GM12878 (cell line): ENCODE measurements around the gene MAML3. TPM values are rescaled to one million over a fixed set of nuclear protein-coding genes. Genes with fewer than 3 reads are reported as not detected.

Source experiments
- ATAC-seq: fragments of 200-7000 bp; cut with Tn5 transposase; 3 replicates; pipeline ENCODE4 v1.9.1; 2020; ENCODE audit warnings: mild to moderate bottlenecking, moderate library complexity
- BruUV-seq: library from RNA; stranded (reverse); fragments of 400-500 nt; replicated peaks from 2 replicates; lab custom pipeline; 2021; lab: Mats Ljungman, UMichigan
- CTCF ChIA-PET: fragments of 300-600 bp; sonication (Branson Sonifier 250); formaldehyde crosslinking; extraction: SDS; loops from one replicate; lab custom pipeline; 2021; ENCODE audit warnings: inconsistent platforms; lab: Yijun Ruan, JAX
- POLR2A ChIA-PET: fragments of 350-600 bp; formaldehyde crosslinking; extraction: SDS; loops from one replicate; lab custom pipeline; 2021; ENCODE audit warnings: inconsistent platforms; lab: Charles Lee
- RAD21 ChIA-PET: fragments of 300-600 bp; sonication (Branson Sonifier 250); formaldehyde crosslinking; loops from one replicate; lab custom pipeline; 2023; ENCODE audit warnings: antibody characterized with exemption; ENCODE audit not compliant: unreplicated experiment; lab: Charles Lee
- SMC1A ChIA-PET: fragments of 300-600 bp; sonication (Branson Sonifier 250); formaldehyde crosslinking; loops from one replicate; lab custom pipeline; 2023; ENCODE audit not compliant: unreplicated experiment, uncharacterized antibody; lab: Charles Lee
- DNase-seq: peaks from one replicate; pipeline ENCODE4 v3.0.0-alpha.2; 2011; ENCODE audit warnings: low read depth, low spot score
- FAIRE-seq: peaks from 3 replicates; lab custom pipeline; 2011; peaks lifted over from hg19 to GRCh38; lab: Jason Lieb, UNC
- H2AFZ ChIP-seq: 2 replicates; pipeline ENCODE4 v1.6.0; 2011; ENCODE audit warnings: low read depth, low read length, control low read depth; ENCODE audit not compliant: control insufficient read depth
- H3K27ac ChIP-seq: 2 replicates; pipeline ENCODE4 v1.5.1; 2011; ENCODE audit warnings: control low read depth; ENCODE audit not compliant: control insufficient read depth, insufficient read depth
- H3K27me3 ChIP-seq, 2 experiments: replicated peaks in 1 of 2; 2 replicates each; pipeline versions ENCODE4 v1.6.0 to v1.6.1; 2011; ENCODE audit warnings: low read length in 1 of 2; ENCODE audit not compliant: control insufficient read depth in 2 of 2, insufficient read depth in 2 of 2
- H3K36me3 ChIP-seq, 2 experiments: 2 replicates each; pipeline ENCODE4 v1.5.1; 2011; ENCODE audit warnings: low read length in 1 of 2; ENCODE audit not compliant: control insufficient read depth in 2 of 2, insufficient read depth in 2 of 2
- H3K4me1 ChIP-seq: 2 replicates; pipeline ENCODE4 v1.6.1; 2011; ENCODE audit warnings: mild to moderate bottlenecking, low read length, moderate library complexity, mixed read lengths; ENCODE audit not compliant: control insufficient read depth, insufficient read depth
- H3K4me2 ChIP-seq: 2 replicates; pipeline ENCODE4 v1.6.0; 2011; ENCODE audit warnings: control low read depth; ENCODE audit not compliant: control insufficient read depth, insufficient read depth
- H3K4me3 ChIP-seq: fragments of 200-600 bp; sonication (generic); 2 replicates; pipeline ENCODE4 v1.5.1; 2016
- H3K79me2 ChIP-seq: 2 replicates; pipeline ENCODE4 v1.6.0; 2011; ENCODE audit warnings: low read length; ENCODE audit not compliant: control insufficient read depth, insufficient read depth
- H3K9ac ChIP-seq: 2 replicates; pipeline ENCODE4 v1.8.0; 2011; ENCODE audit warnings: low read length, control low read depth, mixed read lengths; ENCODE audit not compliant: control insufficient read depth, insufficient read depth
- H3K9me3 ChIP-seq: replicated peaks from 3 replicates; pipeline ENCODE4 v1.5.1; 2011; ENCODE audit warnings: mild to moderate bottlenecking, low read length; ENCODE audit not compliant: control insufficient read depth, insufficient read depth
- H4K20me1 ChIP-seq: 2 replicates; pipeline ENCODE4 v1.6.0; 2011; ENCODE audit not compliant: control insufficient read depth, insufficient read depth
- GABPA ChIP-seq: IDR thresholded peaks from 2 replicates; pipeline ENCODE4 v1.6.1; 2014; ENCODE audit warnings: antibody characterized with exemption, low read depth, mild to moderate bottlenecking, inconsistent platforms
- KLF5 ChIP-seq: fragments of 450-650 bp; IDR thresholded peaks from 2 replicates; pipeline ENCODE4 v1.6.1; 2014; ENCODE audit warnings: mild to moderate bottlenecking; ENCODE audit not compliant: partially characterized antibody
- MXI1 ChIP-seq: fragments of 150-350 bp; IDR thresholded peaks from 2 replicates; pipeline ENCODE4 v1.6.1; 2011; ENCODE audit warnings: low read depth, mild to moderate bottlenecking, inconsistent platforms, low read length, improper control_type of control experiment
- NFXL1 ChIP-seq: fragments of 450-650 bp; IDR thresholded peaks from 2 replicates; pipeline ENCODE4 v1.6.1; 2017; ENCODE audit warnings: antibody characterized with exemption, mild to moderate bottlenecking, borderline replicate concordance
- POLR2AphosphoS5 ChIP-seq: IDR thresholded peaks from 2 replicates; pipeline ENCODE4 v1.6.1; 2011; ENCODE audit warnings: mild to moderate bottlenecking, low read length, inconsistent platforms
- RCOR1 ChIP-seq: conservative IDR thresholded peaks from 2 replicates; pipeline ENCODE4 v1.6.1; 2012; ENCODE audit warnings: low read depth, low read length, improper control_type of control experiment
- ZNF24 ChIP-seq: fragments of 450-650 bp; IDR thresholded peaks from 2 replicates; pipeline ENCODE4 v1.6.1; 2017; ENCODE audit warnings: antibody characterized with exemption, mild to moderate bottlenecking
- WGBS: methylation state at CpG from one replicate; pipeline ENCODE4 v1.1.6; 2016; ENCODE audit warnings: low lambda C conversion rate; ENCODE audit not compliant: insufficient replicate concordance, insufficient coverage; ENCODE audit errors: missing lambda C conversion rate; 5-methylcytosine and 5-hydroxymethylcytosine counted together
- in situ Hi-C: fragments of 300-500 bp; cut with MboI; formaldehyde crosslinking; loops from 9 replicates; pipeline ENCODE4 v1.14.3; 2018; ENCODE audit warnings: mixed read lengths
- intact Hi-C: fragments of 100-400 bp; cut with micrococcal nuclease; formaldehyde crosslinking; loops from one replicate; pipeline ENCODE4 v1.14.2; 2022; ENCODE audit not compliant: unreplicated experiment
- polyA plus RNA-seq, 11 experiments: library from polyadenylated mRNA; depleted of rRNA in 4 of 11; unstranded in 6 of 11; stranded (reverse) in 5 of 11; fragments of >200 nt; fragmentation: Nextera tagmentation in 4 of 11; fragmentation: Illumina TruSeq in 1 of 11; extraction: Ambion mirVana in 4 of 11; extraction: Trizol in 1 of 11; gene quantifications; 1 replicate in 1 of 11; 2 replicates in 10 of 11; pipeline versions ENCODE4 v1.2.1 to v1.2.3, GENCODE V29; 2011 to 2016; ENCODE audit warnings: inconsistent platforms in 2 of 11, missing spikeins in 2 of 11, low read depth in 1 of 11
- total RNA-seq, 4 experiments: library from RNA; depleted of rRNA in 3 of 4; stranded (reverse); fragments of >200 nt in 3 of 4; fragmentation: Illumina TruSeq in 1 of 4; extraction: Trizol in 1 of 4; gene quantifications; 2 replicates each; pipeline versions ENCODE4 v1.2.1 to v1.2.3, GENCODE V29; 2013 to 2021
- TF ChIP-seq, protein P1 (sequence below): fragments of 450-650 bp; formaldehyde crosslinking; IDR thresholded peaks from 2 replicates; pipeline ENCODE4 v1.5.0; 2022; ENCODE audit warnings: mild to moderate bottlenecking, missing genetic modification characterization

The MAML3 gene
- total and polyA plus RNA-seq, 10 of the 15 experiments (the other 5 are each of a cell fraction or from before 2014, with no cell fraction given), result under 0.01 to 0.53 (median 0.06) TPM; not detected in 2

DNA sequence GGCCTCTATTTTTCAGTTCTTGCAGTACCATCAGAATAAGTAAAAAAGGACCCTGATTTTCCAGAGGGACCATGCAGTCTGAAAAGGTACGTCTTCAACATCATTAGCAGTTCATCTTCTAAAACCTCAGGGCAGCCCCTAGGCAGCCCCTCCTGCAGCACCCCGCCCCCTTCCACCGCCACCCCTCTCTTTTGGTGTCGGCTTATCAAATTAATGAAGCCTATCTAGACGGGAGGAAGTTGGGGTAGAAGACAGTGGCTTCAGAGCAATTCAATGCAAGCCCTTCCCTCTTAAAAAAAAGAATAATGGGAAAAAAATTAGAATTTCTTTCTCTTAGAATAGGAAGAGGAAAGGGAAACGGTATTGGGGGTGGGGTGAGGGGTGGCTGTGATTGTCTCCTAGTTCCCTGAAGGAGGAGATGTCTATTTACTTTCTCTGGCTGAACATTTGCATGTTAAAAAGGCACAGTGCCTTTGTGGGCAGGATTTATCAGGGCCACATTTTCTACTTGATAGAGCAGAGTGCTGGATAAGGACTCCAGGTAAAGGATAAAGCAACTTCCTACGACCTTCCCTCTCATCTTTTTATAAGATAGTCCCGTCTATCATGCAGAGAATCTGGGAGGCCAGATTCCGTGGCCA, 329.0 kb downstream of the MAML3 start:
- intact Hi-C loops, result no loop called here
- ChIA-PET RAD21 (no interaction called here), SMC1A (no interaction called here), POLR2A (no interaction called here), CTCF (no interaction called here)
- Histone ChIP-seq H3K27me3 (peaks cover 0 to 4% of the 10 kb centered on the region in 2 experiments; a peak in 3 of 4 replicates), H2AFZ (no peak overlapping the region), H3K79me2 (no peaks in the 10 kb centered on the region), H3K4me3 (no peak overlapping the region), H3K9me3 (no peaks in the 10 kb centered on the region), H3K27ac (no peak overlapping the region), H4K20me1 (no peaks in the 10 kb centered on the region), H3K36me3 (no peaks in the 10 kb centered on the region), H3K4me2 (no peak overlapping the region), H3K9ac (no peak overlapping the region), H3K4me1 (no peaks in the 10 kb centered on the region)
- no TSS peak for BruUV-seq
- in situ Hi-C loops, result no loop called here
- TF ChIP-seq RCOR1 (no peak), NFXL1 (no peak), GABPA (no peak), ZNF24 (no peak), KLF5 (no peak), POLR2AphosphoS5 (no peak), MXI1 (no peak)
- TF ChIP-seq, protein P1, sequence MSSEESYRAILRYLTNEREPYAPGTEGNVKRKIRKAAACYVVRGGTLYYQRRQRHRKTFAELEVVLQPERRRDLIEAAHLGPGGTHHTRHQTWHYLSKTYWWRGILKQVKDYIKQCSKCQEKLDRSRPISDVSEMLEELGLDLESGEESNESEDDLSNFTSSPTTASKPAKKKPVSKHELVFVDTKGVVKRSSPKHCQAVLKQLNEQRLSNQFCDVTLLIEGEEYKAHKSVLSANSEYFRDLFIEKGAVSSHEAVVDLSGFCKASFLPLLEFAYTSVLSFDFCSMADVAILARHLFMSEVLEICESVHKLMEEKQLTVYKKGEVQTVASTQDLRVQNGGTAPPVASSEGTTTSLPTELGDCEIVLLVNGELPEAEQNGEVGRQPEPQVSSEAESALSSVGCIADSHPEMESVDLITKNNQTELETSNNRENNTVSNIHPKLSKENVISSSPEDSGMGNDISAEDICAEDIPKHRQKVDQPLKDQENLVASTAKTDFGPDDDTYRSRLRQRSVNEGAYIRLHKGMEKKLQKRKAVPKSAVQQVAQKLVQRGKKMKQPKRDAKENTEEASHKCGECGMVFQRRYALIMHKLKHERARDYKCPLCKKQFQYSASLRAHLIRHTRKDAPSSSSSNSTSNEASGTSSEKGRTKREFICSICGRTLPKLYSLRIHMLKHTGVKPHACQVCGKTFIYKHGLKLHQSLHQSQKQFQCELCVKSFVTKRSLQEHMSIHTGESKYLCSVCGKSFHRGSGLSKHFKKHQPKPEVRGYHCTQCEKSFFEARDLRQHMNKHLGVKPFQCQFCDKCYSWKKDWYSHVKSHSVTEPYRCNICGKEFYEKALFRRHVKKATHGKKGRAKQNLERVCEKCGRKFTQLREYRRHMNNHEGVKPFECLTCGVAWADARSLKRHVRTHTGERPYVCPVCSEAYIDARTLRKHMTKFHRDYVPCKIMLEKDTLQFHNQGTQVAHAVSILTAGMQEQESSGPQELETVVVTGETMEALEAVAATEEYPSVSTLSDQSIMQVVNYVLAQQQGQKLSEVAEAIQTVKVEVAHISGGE, result no peak
- 9% methylated on average over 9 of the region's 9 CpGs for WGBS
- DNase-seq, result no peak
- no peak for FAIRE-seq
- no peak for ATAC-seq
